HG03159 (cell line): ENCODE results near the gene HINFP.
"Not testable (repeated sequence)": the region's sequence is repeated elsewhere in the genome, so short reads cannot be mapped to it uniquely, and the experiment has no call there.

Experiments
- ATAC-seq: cut with Tn5 transposase; IDR thresholded peaks from one replicate; pipeline ENCODE4 v1.9.1; 2021; ENCODE audit warnings: mild to moderate bottlenecking, moderate library complexity; ENCODE audit not compliant: unreplicated experiment

Gene HINFP

GRCh38 chr11:119116601-119117000, 4.8 kb upstream of the HINFP start:
- ATAC-seq: no peak

GRCh38 chr11:119117004-119117706, 4.2 kb upstream of the HINFP start:
- ATAC-seq: no peak

GRCh38 chr11:119118227-119118626, 3.2 kb upstream of the HINFP start:
- no peak for ATAC-seq

DNA sequence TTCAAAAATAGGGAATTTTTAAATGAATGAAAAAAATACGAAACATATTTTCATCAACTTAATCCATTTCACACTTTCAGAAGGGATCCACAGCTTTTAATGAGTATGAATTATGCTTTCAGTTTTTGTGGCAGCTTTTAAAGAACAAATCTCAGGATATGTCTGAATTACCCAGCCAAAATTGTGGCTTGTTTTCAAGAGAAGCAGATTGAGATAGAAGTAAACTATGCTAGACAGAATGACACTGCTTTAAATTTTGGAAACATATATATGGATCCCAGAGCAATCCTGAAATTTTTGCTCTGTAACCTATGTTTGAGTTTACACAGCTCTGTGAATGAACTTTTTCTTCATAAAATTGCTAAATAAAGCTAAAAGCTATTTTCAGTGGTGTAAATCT, 2.4 kb upstream of the HINFP start:
- ATAC-seq: no peak

DNA sequence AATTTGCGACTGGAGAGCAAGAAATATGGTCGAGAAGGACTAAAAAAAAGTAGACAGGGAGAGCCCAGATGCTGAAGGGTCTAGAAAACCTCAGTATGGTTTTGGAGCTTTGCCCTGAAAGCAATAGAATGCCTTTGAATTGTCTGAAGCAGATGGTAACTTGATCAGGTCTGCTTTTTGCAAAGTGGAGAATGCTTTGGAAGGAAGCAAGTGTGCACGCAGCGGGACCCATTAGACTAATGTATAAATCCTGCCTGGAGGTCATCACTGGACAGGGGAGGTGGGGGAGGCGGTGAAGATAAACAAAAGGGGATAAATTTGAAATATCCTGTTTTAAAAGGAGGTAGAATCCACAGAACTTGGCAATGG, 757 bp upstream of the HINFP start:
- no peak for ATAC-seq

DNA sequence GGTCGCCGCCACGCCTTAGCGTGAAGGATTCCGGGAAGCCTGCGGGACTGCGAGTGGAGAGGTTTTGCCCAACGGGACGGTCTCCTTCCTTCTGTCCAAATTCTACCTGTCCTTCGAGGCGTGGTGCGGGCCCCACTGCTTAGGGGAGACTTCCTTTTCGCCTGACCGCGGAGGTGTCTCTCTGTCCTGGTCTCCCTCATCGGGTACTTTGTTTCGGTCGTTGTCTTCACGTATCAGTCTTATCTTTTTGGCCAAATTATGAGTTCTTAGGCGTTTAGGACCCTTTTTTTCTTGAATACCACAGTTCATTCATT, 388 bp downstream of the HINFP start:
- ATAC-seq: peak; percentile 21

GRCh38 chr11:119125821-119126220, 4.4 kb downstream of the HINFP start:
- no peak for ATAC-seq

DNA sequence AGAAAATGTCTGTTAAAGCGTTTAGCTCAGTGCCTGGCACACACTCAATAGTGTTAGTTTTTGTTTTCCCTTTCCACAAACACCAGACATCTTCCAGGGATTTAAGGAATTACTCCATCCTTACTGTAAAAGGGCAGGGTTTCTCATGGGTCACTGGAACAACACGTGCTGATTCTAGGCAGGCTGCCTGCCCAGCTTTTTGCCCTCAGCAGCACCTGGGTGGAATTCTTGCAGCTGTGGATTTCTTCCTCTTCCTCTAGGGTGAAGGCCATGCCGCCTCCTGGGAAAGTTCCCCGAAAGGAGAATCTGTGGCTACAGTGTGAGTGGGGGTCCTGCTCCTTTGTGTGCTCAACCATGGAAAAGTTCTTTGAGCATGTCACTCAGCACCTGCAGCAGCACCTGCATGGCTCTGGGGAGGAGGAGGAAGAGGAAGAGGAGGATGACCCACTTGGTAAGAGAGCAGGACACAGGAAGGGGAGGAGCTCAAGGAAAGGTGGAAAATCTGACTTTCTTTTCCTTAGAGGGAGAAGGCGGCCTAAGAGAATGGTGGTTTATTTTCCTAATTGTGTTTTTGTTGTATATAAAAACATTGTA, 5.4 kb downstream of the HINFP start:
- ATAC-seq: no peak

DNA sequence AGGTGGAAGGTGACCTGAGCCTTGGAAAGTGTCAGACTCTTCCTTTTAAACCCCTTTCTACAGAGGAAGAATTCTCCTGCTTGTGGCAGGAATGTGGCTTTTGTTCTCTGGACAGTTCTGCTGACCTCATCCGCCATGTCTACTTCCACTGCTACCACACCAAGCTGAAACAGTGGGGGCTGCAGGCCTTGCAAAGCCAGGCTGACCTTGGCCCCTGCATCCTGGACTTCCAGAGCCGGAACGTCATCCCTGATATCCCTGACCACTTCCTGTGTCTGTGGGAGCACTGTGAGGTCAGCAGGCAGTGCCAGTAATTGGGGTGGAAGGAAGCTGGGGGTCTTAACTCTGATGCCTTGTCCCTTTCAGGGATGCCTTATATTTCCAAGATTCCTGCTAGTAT, 9.3 kb downstream of the HINFP start:
- no peak for ATAC-seq

GRCh38 chr11:119134389-119134978, 13.1 kb downstream of the HINFP start:
- no peak for ATAC-seq

DNA sequence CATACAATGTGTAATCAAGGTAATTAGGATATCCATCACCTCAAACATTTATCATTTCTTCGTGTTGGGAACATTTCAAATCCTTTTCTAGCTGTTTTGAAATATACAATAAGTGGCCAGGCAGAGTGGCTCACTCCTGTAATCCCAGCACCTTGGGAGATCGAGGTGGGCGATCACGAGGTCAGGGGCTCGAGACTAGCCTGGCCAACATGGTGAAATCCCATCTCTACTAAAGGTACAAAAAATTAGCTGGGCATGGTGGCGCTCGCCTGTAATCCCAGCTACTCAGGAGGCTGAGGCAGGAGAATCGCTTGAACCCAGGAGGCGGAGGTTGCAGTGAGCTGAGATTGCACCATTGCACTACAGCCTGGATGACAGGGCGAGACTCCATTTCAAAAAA, 17.9 kb downstream of the HINFP start:
- ATAC-seq: not testable (repeated sequence)

GRCh38 chr11:119144825-119145486, 23.6 kb downstream of the HINFP start:
- no peak for ATAC-seq

GRCh38 chr11:119145551-119145950, 24.2 kb downstream of the HINFP start:
- ATAC-seq: no peak

DNA sequence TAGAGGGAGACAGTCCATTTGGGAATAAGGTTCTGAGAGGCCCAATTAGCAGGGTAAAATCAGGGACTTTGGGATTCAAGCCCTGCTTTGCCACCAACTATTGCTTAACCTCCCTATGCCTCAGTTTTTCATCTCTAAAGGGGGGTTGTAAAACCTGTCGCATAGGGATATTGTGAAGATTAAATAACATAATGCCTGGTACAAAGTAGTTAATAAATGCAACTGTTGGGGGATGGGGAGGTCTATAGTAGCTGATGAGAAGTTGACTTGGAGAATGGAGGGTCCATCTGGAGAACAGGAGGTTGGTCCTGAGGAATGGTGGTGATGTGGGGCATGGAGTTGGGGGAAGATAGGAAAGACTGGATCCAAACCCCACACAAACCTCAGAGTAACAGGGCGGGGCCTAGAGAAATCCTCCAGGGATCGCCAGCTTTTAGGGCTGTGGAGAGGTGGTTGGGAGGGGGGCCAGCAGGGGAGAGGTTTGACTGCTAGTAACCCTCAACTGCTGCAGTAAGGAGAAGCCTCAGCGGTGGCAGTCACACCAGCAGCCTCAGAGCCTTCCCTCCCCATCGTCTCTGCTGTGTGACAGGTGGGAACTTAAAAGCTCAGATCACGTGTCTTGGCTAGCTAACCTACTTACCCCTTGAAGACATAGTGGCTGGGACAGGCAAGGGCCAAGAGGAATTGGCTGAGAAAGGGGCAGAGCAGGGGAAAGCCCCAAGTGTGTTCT, 26.4 kb downstream of the HINFP start:
- ATAC-seq: no peak

GRCh38 chr11:119148720-119149017, 27.3 kb downstream of the HINFP start:
- no peak for ATAC-seq

GRCh38 chr11:119149018-119149785, 27.8 kb downstream of the HINFP start, which contains the start of gene ABCG4:
Gene ABCG4 (plus strand): TSS chr11:119149052. CDS start chr11:119149966, 914 bp downstream.
- ATAC-seq: no peak

- ATAC-seq: no peak
These were observed 28.5 kb downstream of the HINFP start for GRCh38 chr11:119149786-119150275.

DNA sequence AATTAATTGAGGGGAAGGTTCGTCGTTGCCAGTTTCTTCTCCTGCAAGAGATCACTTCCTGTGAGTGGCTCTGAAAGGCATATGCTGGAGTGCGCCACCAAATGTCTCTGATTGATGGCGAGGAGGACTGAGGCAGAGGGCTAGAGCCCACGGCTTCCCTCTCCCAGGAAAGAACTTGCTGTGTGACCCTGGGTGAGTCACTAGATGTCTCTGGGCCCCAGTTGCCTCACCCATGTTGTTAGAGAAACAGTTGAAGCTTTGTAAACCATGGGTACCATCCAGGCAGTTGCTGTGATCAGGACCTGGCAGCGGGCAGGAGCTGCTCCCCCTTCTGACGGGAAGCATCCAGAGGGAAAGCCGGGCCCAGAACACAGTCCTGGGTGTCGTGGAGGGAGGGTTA, 30.7 kb downstream of the HINFP start:
- no peak for ATAC-seq

DNA sequence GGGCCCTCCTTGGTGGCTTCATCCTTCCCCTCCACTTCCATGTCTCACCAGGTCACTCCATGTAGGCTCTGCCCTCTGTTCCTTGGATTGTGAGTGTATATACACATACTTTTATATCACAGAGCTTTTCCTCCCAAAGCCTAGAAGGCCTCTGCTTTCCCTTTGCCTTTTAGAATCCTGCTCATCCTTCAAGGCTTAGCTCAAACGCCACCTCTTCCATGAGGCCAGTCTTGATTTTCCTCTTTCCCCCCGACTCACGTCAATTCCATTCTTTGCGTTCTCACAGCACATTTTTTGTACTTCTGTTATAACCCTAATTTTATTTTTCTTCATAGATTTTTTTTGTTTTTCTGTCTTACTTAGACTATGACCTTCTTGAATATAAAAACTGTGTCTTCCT, 31.2 kb downstream of the HINFP start:
- ATAC-seq: no peak

DNA sequence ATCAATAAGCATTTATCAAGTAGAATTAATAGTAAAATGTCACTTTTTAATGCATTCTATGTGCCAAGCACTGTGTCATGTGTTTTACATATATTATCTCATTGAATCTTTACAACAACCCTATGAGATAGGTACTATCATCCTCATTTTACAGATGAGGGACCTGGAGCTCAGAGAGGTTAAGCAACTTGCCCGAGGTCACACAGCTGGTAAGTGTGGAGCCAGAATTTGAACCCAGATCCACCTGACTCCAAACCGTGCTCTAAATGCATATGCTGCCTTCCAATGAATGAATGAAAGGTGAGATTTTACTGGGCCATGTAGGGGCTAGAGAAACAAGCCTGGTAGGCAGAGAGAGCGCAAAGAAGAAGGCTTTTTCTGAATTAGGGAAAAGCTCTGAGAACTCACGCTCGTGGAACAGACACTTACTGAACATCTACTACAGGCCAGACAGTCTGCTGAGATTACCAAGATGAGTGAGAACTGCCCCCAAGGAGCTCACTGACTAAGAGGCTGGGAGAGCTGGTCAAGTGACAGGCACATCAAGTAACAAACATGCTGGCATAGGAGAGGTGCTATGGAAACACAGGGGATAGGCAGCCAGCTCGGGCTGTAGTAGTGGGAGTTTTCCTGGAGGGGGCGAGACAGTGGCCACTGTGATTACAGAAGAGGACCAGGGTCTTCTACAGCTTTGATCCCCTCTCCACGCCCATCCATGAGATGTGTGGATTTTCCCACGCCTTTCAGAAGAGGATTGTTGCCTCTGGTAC, 31.9 kb downstream of the HINFP start:
- ATAC-seq: no peak
